Neutrophil (primary cell): ENCODE data around the gene RASAL3.

ENCODE experiments used
- H3K27ac ChIP-seq: fragments of 200-600 bp; sonication (generic); 2 replicates; pipeline ENCODE4 v1.5.1; 2016; ENCODE audit warnings: mild to moderate bottlenecking, moderate library complexity
- H3K27me3 ChIP-seq: fragments of 200-600 bp; sonication (generic); 2 replicates; pipeline ENCODE4 v1.6.0; 2016; ENCODE audit warnings: mild to moderate bottlenecking
- H3K36me3 ChIP-seq: fragments of 200-600 bp; sonication (generic); 2 replicates; pipeline ENCODE4 v1.5.1; 2017
- H3K4me1 ChIP-seq, 2 experiments: fragments of 200-600 bp in 1 of 2; sonication (generic) in 1 of 2; 1 replicate in 1 of 2; 2 replicates in 1 of 2; pipeline versions ENCODE4 v1.5.1 to v1.6.1; 2013 to 2016; ENCODE audit warnings: low read depth in 1 of 2, low read length in 1 of 2, mild to moderate bottlenecking in 1 of 2, moderate library complexity in 1 of 2; ENCODE audit not compliant: control insufficient read depth in 1 of 2, insufficient read depth in 1 of 2
- H3K4me3 ChIP-seq, 2 experiments: fragments of 200-600 bp in 1 of 2; sonication (generic) in 1 of 2; 1 replicate in 1 of 2; 2 replicates in 1 of 2; pipeline ENCODE4 v1.5.1; 2013 to 2016; ENCODE audit warnings: low read depth in 1 of 2, low read length in 1 of 2, mild to moderate bottlenecking in 1 of 2, moderate library complexity in 1 of 2
- H3K9me3 ChIP-seq: fragments of 200-600 bp; sonication (generic); 2 replicates; pipeline ENCODE4 v1.5.1; 2016
- CTCF ChIP-seq: fragments of 200-600 bp; sonication (generic); IDR thresholded peaks from 2 replicates; pipeline ENCODE4 v1.5.1; 2016; ENCODE audit warnings: antibody characterized with exemption

RASAL3 gene

GRCh38 chr19:15404097-15404779, 60.1 kb downstream of the RASAL3 start:
- Histone ChIP-seq H3K4me3 (no peak overlapping the region), H3K27me3 (no peaks in the 10 kb centered on the region), H3K27ac (no peak overlapping the region), H3K4me1 (no peaks in the 10 kb centered on the region), H3K36me3 (peaks cover 61% of the 10 kb centered on the region), H3K9me3 (no peaks in the 10 kb centered on the region)
- no peak for TF ChIP-seq CTCF

- no peaks in the 10 kb centered on the region for H3K27me3 ChIP-seq
- TF ChIP-seq CTCF = no peak
- no peak overlapping the region for H3K4me3 ChIP-seq
- H3K36me3 ChIP-seq = peaks cover 68% of the 10 kb centered on the region
- no peak overlapping the region for H3K27ac ChIP-seq
- H3K4me1 ChIP-seq = no peaks in the 10 kb centered on the region
- no peaks in the 10 kb centered on the region for H3K9me3 ChIP-seq
Measured at GRCh38 chr19:15403151-15403531, 61.2 kb downstream of the RASAL3 start.

GRCh38 chr19:15402411-15403150, 61.8 kb downstream of the RASAL3 start:
- TF ChIP-seq CTCF = no peak
- H3K36me3 ChIP-seq = peaks cover 70% of the 10 kb centered on the region
- H3K4me3 ChIP-seq = no peak overlapping the region
- H3K27me3 ChIP-seq = no peaks in the 10 kb centered on the region
- no peak overlapping the region for H3K27ac ChIP-seq
- no peaks in the 10 kb centered on the region for H3K4me1 ChIP-seq
- no peaks in the 10 kb centered on the region for H3K9me3 ChIP-seq
